Liver (tissue), 3 donors: ENCODE data around the gene ADGRV1.

Experiments
- CTCF ChIP-seq: fragments of 150-350 bp; IDR thresholded peaks from 2 replicates; pipeline ENCODE4 v1.5.1; 2017; ENCODE audit warnings: improper control_type of control experiment, low read depth, low read length; ENCODE audit not compliant: missing input control
- JUND ChIP-seq, 2 donors: IDR thresholded peaks; 2 replicates each; pipeline ENCODE4 v1.6.1; 2016; ENCODE audit warnings: antibody characterized with exemption in 2 of 2
- RAD21 ChIP-seq, 2 donors: IDR thresholded peaks; 2 replicates each; pipeline ENCODE4 v1.6.1; 2016; ENCODE audit warnings: antibody characterized with exemption in 2 of 2, mild to moderate bottlenecking in 2 of 2
- REST ChIP-seq: IDR thresholded peaks from 2 replicates; pipeline ENCODE4 v1.6.1; 2016; ENCODE audit warnings: antibody characterized with exemption, mild to moderate bottlenecking
- SP1 ChIP-seq: IDR thresholded peaks from 2 replicates; pipeline ENCODE4 v1.6.1; 2018; ENCODE audit warnings: antibody characterized with exemption, mild to moderate bottlenecking
- TAF1 ChIP-seq: conservative IDR thresholded peaks from 2 replicates; pipeline ENCODE4 v1.6.1; 2016; ENCODE audit warnings: antibody characterized with exemption, mild to moderate bottlenecking
- donor health status: healthy.
- donor health status: healthy.

- TF ChIP-seq CTCF, result no peak
- no peak for TF ChIP-seq SP1
- no peak for TF ChIP-seq REST
- TF ChIP-seq RAD21 (IDR thresholded peaks at IDR 0.05), result no peak
- TF ChIP-seq TAF1, result no peak
- TF ChIP-seq JUND (IDR thresholded peaks at IDR 0.05), result no peak
Observed at GRCh38 chr5:91020065-91020800, 461.6 kb downstream of the ADGRV1 start.
